GM12874 (cell line): Measurements from ENCODE around the gene GMPPB.

Source experiments
- TF ChIP-seq, protein P1 (sequence below): IDR thresholded peaks from 2 replicates; pipeline ENCODE4 v1.5.1; 2011; ENCODE audit warnings: low read depth, mild to moderate bottlenecking, control low read depth, low read length, moderate library complexity; ENCODE audit not compliant: insufficient read depth

Gene GMPPB

GRCh38 chr3:49745986-49746385, 22.2 kb upstream of the GMPPB start:
- TF ChIP-seq, protein P1, sequence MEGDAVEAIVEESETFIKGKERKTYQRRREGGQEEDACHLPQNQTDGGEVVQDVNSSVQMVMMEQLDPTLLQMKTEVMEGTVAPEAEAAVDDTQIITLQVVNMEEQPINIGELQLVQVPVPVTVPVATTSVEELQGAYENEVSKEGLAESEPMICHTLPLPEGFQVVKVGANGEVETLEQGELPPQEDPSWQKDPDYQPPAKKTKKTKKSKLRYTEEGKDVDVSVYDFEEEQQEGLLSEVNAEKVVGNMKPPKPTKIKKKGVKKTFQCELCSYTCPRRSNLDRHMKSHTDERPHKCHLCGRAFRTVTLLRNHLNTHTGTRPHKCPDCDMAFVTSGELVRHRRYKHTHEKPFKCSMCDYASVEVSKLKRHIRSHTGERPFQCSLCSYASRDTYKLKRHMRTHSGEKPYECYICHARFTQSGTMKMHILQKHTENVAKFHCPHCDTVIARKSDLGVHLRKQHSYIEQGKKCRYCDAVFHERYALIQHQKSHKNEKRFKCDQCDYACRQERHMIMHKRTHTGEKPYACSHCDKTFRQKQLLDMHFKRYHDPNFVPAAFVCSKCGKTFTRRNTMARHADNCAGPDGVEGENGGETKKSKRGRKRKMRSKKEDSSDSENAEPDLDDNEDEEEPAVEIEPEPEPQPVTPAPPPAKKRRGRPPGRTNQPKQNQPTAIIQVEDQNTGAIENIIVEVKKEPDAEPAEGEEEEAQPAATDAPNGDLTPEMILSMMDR: no peak

GRCh38 chr3:49740427-49740826, 16.7 kb upstream of the GMPPB start:
- TF ChIP-seq, protein P1: no peak

GRCh38 chr3:49738067-49738713, 14.4 kb upstream of the GMPPB start:
- TF ChIP-seq, protein P1: no peak

GRCh38 chr3:49734752-49735151, 11.0 kb upstream of the GMPPB start:
- TF ChIP-seq, protein P1: no peak

GRCh38 chr3:49733551-49733950, 9.8 kb upstream of the GMPPB start:
- TF ChIP-seq, protein P1: no peak

DNA sequence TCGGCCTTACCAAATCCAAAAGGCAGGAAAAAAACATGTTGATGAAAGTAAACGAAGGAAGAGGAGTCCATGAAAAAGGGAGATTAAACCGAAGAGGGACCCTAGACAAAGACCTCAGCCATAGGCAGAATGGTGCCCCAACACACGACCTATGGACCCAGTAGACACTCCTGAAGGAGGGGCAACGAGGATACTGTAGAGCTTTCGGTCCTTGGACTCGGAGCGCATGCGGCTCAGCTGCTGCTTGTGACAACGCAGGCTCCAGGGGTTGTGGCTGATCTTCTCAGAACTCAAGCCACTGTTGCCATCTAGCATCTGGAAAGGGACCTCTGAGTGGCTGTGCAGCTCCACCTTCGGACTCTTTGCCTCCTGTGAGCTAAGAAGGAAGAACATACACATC, 8.8 kb upstream of the GMPPB start:
- TF ChIP-seq, protein P1: no peak

- TF ChIP-seq, protein P1: no peak
These were observed 6.3 kb upstream of the GMPPB start for GRCh38 chr3:49729966-49730609.
